HG03520 (cell line): ENCODE results near the gene CNIH3.

ENCODE experiments used
- ATAC-seq: cut with Tn5 transposase; IDR thresholded peaks from one replicate; pipeline ENCODE4 v1.9.1; 2021; ENCODE audit warnings: mild to moderate bottlenecking, moderate library complexity; ENCODE audit not compliant: unreplicated experiment

CNIH3 gene

GRCh38 chr1:224739997-224740684 is 124.0 kb downstream of the CNIH3 start:
- ATAC-seq, result peak; percentile 81

GRCh38 chr1:224740685-224741052 is 124.6 kb downstream of the CNIH3 start:
- no peak for ATAC-seq

GRCh38 chr1:224742349-224742748 is 126.2 kb downstream of the CNIH3 start:
- ATAC-seq, result no peak

GRCh38 chr1:224743608-224744164 is 127.6 kb downstream of the CNIH3 start:
- ATAC-seq, result no peak

- ATAC-seq, result no peak
Observed at GRCh38 chr1:224744521-224744920, 128.4 kb downstream of the CNIH3 start.

GRCh38 chr1:224745394-224745793 is 129.3 kb downstream of the CNIH3 start:
- ATAC-seq, result no peak

- ATAC-seq, result peak; percentile 38
Observed at GRCh38 chr1:224745924-224746323, 129.8 kb downstream of the CNIH3 start.

GRCh38 chr1:224747578-224747977 is 131.5 kb downstream of the CNIH3 start:
- ATAC-seq, result peak; percentile 54

- ATAC-seq, result no peak
Observed at GRCh38 chr1:224749916-224750315, 133.8 kb downstream of the CNIH3 start.

GRCh38 chr1:224751624-224752311 is 135.7 kb downstream of the CNIH3 start:
- ATAC-seq, result no peak

- ATAC-seq, result no peak
Observed at GRCh38 chr1:224753491-224753890, 137.4 kb downstream of the CNIH3 start.

GRCh38 chr1:224755586-224755985 is 139.5 kb downstream of the CNIH3 start:
- ATAC-seq, result no peak

GRCh38 chr1:224757508-224757907 is 141.4 kb downstream of the CNIH3 start:
- ATAC-seq, result no peak

- ATAC-seq, result no peak
Observed at GRCh38 chr1:224759135-224759534, 143.0 kb downstream of the CNIH3 start.

- ATAC-seq, result no peak
Observed at GRCh38 chr1:224759681-224760091, 143.6 kb downstream of the CNIH3 start.

- ATAC-seq, result no peak
Observed at GRCh38 chr1:224760163-224760562, 144.0 kb downstream of the CNIH3 start.

- ATAC-seq, result no peak
Observed at GRCh38 chr1:224761245-224761644, 145.1 kb downstream of the CNIH3 start.

- ATAC-seq, result no peak
Observed at GRCh38 chr1:224762046-224762445, 145.9 kb downstream of the CNIH3 start.

- ATAC-seq, result no peak
Observed at GRCh38 chr1:224762701-224763100, 146.6 kb downstream of the CNIH3 start.

- ATAC-seq, result no peak
Observed at GRCh38 chr1:224763126-224763775, 147.1 kb downstream of the CNIH3 start.

- no peak for ATAC-seq
Observed at GRCh38 chr1:224766266-224766665, 150.1 kb downstream of the CNIH3 start.

GRCh38 chr1:224767031-224767430 is 150.9 kb downstream of the CNIH3 start:
- ATAC-seq, result no peak
